GM12878 (cell line): Measurements from ENCODE around the gene PRR23B.

Experiments
- CEBPB ChIP-seq, 2 experiments: fragments of 150-350 bp in 1 of 2; IDR thresholded peaks; 2 replicates each; pipeline ENCODE4 v1.6.1; 2012 to 2014; ENCODE audit warnings: low read depth in 2 of 2, low read length in 2 of 2, borderline replicate concordance in 1 of 2, inconsistent platforms in 1 of 2
- CHD1 ChIP-seq: IDR thresholded peaks from 2 replicates; pipeline ENCODE4 v1.6.1; 2012; ENCODE audit warnings: low read depth, low read length, improper control_type of control experiment
- EGR1 ChIP-seq, 2 experiments: IDR thresholded peaks; 1 replicate in 1 of 2; 2 replicates in 1 of 2; pipeline ENCODE4 v1.6.1; 2011 to 2012; ENCODE audit warnings: low read depth in 2 of 2, low read length in 2 of 2, borderline replicate concordance in 1 of 2, mild to moderate bottlenecking in 1 of 2, moderate library complexity in 1 of 2
- ESRRA ChIP-seq: IDR thresholded peaks from 2 replicates; pipeline ENCODE4 v1.6.1; 2012; ENCODE audit warnings: mild to moderate bottlenecking, low read length, improper control_type of control experiment
- EZH2 ChIP-seq: IDR thresholded peaks from 2 replicates; pipeline ENCODE4 v1.6.1; 2012; ENCODE audit warnings: low read depth, mild to moderate bottlenecking, control low read depth, inconsistent platforms, low read length, borderline replicate concordance; ENCODE audit not compliant: control insufficient read depth
- POU2F2 ChIP-seq: IDR thresholded peaks from 3 replicates; pipeline ENCODE4 v1.6.1; 2011; ENCODE audit warnings: low read depth, mild to moderate bottlenecking, low read length, borderline replicate concordance
- RAD51 ChIP-seq: fragments of 450-650 bp; IDR thresholded peaks from 2 replicates; pipeline ENCODE4 v1.6.1; 2016; ENCODE audit warnings: moderate library complexity, mild to moderate bottlenecking, inconsistent platforms
- RCOR1 ChIP-seq: conservative IDR thresholded peaks from 2 replicates; pipeline ENCODE4 v1.6.1; 2012; ENCODE audit warnings: low read depth, low read length, improper control_type of control experiment
- YY1 ChIP-seq: IDR thresholded peaks from 2 replicates; pipeline ENCODE4 v1.6.1; 2011; ENCODE audit warnings: low read depth, mild to moderate bottlenecking, low read length
- ZNF274 ChIP-seq: IDR thresholded peaks from one replicate; pipeline ENCODE4 v1.8.0; 2011; ENCODE audit not compliant: insufficient read length, insufficient read depth
- TF ChIP-seq, protein P1 (sequence below), 3 experiments: IDR thresholded peaks in 2 of 3; conservative IDR thresholded peaks in 1 of 3; 2 replicates each; pipeline ENCODE4 v1.5.1; 2011; ENCODE audit warnings: low read depth in 3 of 3, low read length in 3 of 3, mild to moderate bottlenecking in 3 of 3, control low read depth in 2 of 3, moderate library complexity in 2 of 3, inconsistent platforms in 1 of 3, mixed read lengths in 1 of 3; ENCODE audit not compliant: control insufficient read depth in 2 of 3, insufficient read depth in 1 of 3; ENCODE audit errors: extremely low read depth in 1 of 3
- TF ChIP-seq, protein P2 (sequence below): IDR thresholded peaks from 2 replicates; pipeline ENCODE4 v1.6.1; 2012; ENCODE audit warnings: low read depth, low read length, improper control_type of control experiment
- TF ChIP-seq, protein P3 (sequence below): IDR thresholded peaks from 2 replicates; pipeline ENCODE4 v1.6.1; 2012; ENCODE audit warnings: low read length, inconsistent platforms
- TF ChIP-seq, protein P4 (sequence below): IDR thresholded peaks from 2 replicates; pipeline ENCODE4 v1.6.1; 2012; ENCODE audit warnings: low read depth, low read length, improper control_type of control experiment

DNA sequence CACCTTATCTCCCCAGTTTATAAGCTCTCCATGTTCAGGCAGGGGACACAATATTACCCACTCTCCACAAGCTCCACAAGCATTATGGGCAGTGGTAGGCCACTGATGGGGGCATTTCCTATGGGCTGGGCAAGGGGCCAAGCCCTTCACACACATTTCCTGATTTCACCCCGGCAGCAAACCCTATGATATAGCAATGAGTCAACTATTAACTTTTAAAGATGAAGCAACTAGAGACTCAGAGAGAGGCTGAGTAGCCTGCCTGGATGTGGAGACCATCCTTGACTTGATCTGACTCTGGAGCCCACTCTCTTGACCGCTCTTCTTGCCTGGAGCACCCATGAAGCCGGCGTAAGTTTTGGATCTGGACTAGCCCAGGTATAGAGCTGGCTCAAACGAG is 46.3 kb downstream of the PRR23B start:
- no peak for TF ChIP-seq CHD1
- TF ChIP-seq, protein P1, sequence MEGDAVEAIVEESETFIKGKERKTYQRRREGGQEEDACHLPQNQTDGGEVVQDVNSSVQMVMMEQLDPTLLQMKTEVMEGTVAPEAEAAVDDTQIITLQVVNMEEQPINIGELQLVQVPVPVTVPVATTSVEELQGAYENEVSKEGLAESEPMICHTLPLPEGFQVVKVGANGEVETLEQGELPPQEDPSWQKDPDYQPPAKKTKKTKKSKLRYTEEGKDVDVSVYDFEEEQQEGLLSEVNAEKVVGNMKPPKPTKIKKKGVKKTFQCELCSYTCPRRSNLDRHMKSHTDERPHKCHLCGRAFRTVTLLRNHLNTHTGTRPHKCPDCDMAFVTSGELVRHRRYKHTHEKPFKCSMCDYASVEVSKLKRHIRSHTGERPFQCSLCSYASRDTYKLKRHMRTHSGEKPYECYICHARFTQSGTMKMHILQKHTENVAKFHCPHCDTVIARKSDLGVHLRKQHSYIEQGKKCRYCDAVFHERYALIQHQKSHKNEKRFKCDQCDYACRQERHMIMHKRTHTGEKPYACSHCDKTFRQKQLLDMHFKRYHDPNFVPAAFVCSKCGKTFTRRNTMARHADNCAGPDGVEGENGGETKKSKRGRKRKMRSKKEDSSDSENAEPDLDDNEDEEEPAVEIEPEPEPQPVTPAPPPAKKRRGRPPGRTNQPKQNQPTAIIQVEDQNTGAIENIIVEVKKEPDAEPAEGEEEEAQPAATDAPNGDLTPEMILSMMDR (IDR thresholded peaks at IDR 0.05 in 2 of 3, conservative IDR thresholded peaks at IDR 0.05 in 1 of 3; ENCODE audit: control insufficient read depth in 2 of 3, extremely low read depth in 1 of 3, insufficient read depth in 1 of 3, low read depth in 3 of 3, low read length in 3 of 3) = no peak
- no peak for TF ChIP-seq YY1
- TF ChIP-seq CEBPB (IDR thresholded peaks at IDR 0.05; ENCODE audit: borderline replicate concordance in 1 of 2, low read depth in 2 of 2, low read length in 2 of 2) = no peak
- no peak for TF ChIP-seq ZNF274
- no peak for TF ChIP-seq EZH2
- no peak for TF ChIP-seq ESRRA
- no peak for TF ChIP-seq POU2F2
- TF ChIP-seq RAD51 = no peak
- no peak for TF ChIP-seq RCOR1
- TF ChIP-seq, protein P2, sequence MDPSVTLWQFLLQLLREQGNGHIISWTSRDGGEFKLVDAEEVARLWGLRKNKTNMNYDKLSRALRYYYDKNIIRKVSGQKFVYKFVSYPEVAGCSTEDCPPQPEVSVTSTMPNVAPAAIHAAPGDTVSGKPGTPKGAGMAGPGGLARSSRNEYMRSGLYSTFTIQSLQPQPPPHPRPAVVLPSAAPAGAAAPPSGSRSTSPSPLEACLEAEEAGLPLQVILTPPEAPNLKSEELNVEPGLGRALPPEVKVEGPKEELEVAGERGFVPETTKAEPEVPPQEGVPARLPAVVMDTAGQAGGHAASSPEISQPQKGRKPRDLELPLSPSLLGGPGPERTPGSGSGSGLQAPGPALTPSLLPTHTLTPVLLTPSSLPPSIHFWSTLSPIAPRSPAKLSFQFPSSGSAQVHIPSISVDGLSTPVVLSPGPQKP = no peak
- TF ChIP-seq, protein P3, sequence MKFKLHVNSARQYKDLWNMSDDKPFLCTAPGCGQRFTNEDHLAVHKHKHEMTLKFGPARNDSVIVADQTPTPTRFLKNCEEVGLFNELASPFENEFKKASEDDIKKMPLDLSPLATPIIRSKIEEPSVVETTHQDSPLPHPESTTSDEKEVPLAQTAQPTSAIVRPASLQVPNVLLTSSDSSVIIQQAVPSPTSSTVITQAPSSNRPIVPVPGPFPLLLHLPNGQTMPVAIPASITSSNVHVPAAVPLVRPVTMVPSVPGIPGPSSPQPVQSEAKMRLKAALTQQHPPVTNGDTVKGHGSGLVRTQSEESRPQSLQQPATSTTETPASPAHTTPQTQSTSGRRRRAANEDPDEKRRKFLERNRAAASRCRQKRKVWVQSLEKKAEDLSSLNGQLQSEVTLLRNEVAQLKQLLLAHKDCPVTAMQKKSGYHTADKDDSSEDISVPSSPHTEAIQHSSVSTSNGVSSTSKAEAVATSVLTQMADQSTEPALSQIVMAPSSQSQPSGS = no peak
- TF ChIP-seq EGR1 (IDR thresholded peaks at IDR 0.05; ENCODE audit: borderline replicate concordance in 1 of 2, low read depth in 2 of 2, low read length in 2 of 2) = no peak
- TF ChIP-seq, protein P4, sequence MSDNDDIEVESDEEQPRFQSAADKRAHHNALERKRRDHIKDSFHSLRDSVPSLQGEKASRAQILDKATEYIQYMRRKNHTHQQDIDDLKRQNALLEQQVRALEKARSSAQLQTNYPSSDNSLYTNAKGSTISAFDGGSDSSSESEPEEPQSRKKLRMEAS = no peak
